CMK (cell line): Measurements from ENCODE around the gene EFNA2.
A peak's percentile ranks its signal among the peaks of the same experiment; 100 is the strongest.

ENCODE experiments used
- DNase-seq: peaks from one replicate; pipeline ENCODE4 v3.0.0-alpha.2; 2010; ENCODE audit warnings: low read depth

Gene EFNA2

DNA sequence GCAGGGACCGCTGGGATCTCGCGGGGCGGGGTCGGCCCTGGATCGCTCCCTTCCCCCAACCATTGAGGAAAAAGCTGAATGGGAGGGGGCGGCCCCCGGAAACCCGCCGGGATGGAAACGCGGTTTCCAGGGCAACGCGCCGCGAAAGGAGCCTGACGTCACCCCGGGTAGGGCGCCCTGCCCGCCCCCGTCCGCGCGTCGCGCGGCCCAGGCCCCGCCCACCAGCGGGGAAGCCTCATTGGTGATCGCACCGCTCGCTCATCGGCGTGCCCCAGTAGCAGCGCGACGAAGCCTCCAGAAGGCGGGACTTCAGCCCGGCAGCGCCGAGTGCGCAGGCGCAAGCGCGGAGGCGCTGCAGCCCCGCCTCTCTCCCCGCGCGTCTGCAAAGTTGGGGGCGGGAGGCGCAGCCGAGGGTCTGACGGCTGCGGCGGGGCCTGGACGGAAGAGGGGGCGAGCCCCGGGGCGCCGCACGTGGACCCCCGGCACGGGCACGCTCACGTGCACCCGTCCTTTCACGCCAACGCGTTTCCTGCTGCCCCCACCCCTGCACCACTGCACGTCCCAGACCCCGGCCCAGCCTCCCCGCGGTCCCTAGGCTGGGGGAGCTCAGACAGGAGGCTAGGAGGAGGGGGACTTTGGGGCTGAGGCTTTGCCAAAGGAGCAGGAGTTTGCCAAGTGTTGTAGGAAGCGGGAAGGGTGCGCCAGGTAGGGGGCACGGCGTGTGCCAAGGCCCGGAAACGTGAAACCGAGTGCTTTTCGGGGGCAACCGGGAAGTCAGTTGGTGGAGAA lies 24.7 kb upstream of the EFNA2 start:
- peak; percentile 94 for DNase-seq

DNA sequence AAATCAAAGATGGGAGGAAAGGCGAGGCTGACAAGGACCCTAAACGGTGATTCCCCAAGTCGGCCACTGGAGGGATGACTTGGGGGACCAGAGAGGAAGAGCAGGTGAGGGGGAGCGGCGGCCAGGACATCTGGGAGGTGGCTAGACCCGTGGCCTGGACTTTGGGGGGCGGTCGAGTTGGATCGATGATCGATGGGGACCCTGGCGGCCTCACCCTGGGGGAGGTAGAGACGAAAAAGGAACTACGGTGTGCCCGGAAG lies 24.2 kb upstream of the EFNA2 start:
- no peak for DNase-seq

DNA sequence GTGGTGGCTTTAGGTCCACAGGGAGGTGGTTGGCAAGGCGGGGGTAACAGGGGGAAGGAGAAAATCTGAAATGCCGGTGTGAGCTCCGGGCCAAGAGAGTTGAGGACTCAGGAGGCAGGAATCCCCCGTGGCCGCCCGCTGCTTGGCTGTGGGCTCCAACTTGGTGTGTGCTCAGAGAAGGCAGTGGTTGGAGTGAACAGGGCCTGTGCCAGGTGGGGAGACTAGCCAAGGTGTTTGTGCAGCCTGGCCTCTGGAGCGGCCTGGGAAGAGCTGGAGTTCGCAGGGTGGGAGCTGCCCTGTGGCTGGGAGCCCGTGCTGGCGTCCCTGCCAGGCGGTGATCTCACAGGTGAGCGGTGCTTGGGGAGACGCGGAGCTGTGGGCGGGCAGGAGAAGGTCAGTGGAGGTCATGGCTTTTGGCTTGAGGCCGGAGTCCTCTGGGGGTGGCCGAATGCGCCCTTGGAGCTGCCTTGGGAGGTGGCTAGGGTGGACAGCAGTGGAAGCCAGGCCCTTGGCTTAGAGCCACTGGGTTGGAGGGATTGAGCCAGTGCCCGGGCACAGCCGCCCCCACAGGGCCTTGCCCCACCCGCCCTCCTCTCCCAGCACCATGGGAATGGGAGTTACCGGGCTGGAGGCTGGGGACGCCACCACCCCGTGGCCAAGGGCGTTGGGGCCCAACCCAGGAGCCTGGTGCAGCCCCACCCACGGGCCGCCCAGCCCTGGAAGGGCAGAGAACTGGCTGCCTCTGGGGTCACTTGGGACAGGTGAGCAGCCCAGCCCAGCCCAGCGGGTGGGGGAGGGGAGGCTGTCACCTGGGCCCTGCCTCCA lies 23.7 kb upstream of the EFNA2 start:
- no peak for DNase-seq

DNA sequence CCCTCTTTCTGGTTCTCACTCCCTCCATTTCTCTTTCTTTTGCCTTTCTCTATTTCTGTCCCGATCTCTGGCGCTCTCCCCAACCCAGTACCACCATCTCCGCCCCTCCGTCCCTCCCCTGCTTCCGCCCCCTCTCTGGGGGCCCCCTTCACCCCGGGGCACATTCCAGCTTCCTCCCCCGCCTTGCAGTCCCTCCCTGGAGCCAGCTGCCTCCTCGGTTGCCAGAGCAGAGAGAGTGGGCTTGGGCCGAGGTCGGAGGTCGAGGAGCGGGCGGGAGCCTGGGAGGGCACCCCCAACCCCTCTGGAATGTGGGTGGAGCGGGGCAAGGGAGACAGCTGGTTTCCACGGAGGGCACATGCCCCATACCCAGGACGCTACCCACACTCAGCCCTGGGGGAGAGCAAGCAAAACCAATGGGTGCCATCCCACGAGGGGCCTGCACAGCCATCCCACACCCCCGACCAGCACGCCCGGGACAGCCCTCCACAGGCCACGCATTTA lies 23.0 kb upstream of the EFNA2 start:
- DNase-seq: no peak

DNA sequence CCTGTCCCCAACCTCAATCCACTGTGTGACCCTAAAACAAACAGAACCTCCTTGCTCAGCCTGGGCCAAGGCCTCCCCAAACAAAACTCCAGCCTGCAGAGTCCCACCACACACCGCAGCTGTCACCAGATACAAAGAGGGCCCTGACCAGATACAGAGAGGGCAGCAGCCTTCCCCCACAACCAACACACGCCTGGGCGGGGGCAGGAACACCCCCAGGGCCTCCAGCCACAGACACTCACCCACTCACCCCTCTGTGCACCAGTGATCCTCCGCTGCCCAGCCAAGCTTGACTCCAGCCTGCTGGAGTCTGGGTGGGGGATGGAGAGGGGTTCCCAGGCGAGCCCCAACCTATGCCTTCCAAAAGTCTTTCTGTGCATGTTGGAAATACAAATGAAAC lies 22.5 kb upstream of the EFNA2 start:
- no peak for DNase-seq

DNA sequence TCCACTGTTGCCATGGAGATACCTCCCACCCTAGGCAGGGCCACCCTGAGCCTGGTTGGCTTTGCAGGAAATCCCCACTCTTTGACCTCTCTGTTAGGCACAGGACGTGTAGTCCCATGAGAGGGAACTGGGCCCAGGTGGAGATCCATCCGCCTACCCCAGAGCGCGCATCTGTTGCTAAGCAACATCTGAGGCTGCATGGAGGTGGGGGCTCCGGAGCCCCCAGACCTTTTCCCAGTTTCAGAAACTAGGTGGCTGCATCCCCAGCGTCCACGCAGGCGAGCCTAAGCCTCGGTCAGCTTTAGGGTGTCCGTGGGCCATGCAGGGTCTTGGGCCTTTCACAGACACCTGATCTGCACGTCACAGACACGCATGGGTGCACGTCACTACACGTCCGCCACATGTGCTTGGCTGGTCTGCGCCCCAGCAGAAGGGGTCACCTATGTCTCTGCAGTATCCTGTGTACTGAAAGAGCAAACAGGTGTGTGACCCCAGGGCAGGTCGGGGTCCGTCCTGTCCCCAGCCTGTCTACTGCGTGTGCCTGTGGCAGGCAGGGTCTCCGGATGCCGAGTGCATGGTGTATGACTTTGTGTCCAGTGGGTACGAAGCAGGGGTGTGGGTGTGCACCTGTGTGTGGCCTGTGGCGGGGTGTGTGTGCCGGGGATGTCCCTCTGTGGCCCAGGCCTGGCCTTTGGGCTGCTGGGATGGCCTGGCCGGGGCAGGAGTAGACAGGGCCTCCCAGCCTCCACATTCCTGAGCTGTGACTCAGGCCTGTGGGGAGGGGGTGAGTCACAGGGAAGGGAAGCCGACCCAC lies 20.7 kb upstream of the EFNA2 start:
- no peak for DNase-seq

DNA sequence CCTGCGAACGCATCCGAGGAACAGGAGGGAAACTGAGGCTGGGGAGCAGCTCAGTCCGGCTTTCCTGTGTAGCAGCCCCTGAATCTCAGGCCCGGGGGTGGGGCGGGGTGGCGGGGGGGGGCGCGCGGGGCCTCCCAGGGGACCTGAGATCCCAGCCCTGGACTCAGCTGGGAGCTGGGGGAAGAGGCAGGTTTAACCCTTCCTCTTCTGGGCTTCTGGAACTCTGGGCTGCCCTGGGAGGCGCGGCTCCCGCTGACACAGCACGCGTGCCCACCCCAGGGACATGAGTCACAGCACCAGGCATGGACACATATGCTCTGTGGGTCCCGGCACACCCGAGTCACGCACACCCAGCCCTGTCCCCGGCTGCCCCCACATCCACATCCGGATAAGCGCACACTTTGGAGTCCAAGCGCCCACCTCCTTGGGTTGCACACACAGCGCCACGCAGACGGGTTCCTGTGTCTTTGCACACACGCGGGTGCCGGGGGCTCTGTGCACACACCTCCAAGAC lies 20.0 kb upstream of the EFNA2 start:
- DNase-seq: no peak

DNA sequence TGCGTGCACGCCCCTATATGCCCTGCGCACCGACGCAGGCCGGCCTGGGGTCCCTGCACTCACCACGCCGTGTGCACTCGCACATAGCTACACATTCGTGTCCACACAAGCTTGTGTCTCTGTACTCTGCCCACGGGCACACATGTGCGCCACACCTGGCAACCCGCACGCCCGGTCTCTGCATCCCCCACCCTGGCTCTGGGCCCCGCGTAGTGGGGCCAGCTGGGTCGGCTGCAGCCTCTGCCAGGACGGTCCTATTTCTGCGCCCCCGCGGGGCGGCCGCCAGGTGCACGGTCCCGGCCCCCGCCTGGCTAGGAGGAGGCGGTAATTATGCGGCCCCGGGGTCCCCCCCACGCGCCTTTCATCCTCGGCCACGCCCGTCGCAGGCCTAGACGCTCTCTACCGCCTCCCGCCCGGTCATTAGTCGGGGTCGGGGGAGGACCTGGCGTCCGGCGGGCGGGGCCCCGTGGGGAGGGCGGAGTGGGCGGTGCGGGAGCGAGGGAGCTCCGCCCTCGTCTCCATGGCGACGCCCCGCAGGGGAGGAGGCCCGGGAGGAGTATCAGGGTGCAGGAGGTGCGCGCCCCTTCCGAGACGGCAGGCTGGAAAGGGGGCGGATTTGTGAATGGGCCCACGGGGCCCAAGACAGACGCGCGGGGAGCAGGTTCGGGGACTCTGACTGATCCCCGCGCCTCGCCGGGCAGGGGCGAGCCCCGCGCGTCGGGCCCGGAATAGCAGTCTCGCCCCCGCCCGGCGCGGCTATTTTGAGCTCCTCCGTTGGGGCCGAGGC lies 19.4 kb upstream of the EFNA2 start:
- no peak for DNase-seq

DNA sequence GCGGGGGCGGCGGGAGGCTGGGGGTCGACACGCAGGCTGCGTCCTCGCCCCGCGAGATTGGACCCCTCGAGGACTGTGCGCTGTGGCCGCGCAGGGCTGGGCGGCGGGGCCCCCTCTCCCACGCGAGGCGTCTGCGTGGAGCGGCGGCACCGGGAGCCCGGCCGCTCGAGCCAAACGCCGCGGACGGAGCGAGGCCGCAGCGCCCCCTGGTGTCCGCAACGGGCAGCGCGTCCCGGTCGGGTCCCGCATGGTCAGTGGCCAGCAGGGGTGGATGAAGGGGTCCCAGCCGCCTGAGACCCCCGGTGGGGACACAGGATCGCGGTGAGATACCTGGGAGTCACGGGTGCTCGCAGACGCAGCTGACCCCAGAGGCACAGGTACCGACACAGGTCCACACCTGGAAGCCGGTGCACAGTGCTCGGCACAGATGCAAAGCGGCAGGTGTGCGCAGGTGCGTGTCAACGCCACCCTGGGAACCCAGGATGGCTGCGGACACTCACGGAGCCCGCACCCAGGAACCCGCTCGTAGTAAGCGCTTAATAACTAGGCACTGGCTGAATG lies 18.7 kb upstream of the EFNA2 start:
- DNase-seq: no peak

DNA sequence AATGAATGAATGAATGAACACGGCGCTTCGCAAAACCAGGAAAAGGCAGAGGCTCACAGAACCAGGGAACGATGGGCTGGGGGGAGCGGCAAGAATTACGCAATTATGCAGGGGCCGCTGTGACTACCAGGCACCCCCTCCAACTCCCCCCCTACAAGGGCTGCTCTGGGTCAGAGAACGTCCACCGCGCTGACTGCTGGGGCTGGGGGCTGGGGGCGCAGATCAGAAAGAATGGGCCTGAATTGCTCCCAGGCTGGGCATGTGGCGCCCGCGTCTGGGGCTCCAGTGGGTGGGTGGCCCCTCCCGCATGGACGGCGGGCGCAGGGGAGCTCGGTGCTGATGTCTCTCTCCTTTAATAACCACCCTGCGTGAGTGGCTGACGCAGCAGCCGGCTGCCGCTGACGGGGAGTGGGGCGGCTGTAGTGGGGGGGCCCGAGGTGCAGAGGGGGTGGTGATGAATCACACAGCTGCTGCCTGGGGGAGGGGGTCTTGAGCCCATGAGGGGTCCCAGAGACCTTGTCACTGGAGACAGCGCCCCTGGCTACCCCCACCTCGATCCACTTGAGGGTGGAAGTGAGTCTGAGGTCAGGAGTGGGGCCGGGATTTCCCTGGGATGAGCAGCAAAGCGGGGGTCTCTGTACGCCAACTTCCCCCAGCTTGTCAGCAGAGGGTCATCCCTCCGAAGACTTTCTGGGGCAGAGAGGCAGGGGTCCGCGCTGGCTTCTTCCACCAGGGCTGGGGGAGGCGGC lies 18.0 kb upstream of the EFNA2 start:
- DNase-seq: no peak

DNA sequence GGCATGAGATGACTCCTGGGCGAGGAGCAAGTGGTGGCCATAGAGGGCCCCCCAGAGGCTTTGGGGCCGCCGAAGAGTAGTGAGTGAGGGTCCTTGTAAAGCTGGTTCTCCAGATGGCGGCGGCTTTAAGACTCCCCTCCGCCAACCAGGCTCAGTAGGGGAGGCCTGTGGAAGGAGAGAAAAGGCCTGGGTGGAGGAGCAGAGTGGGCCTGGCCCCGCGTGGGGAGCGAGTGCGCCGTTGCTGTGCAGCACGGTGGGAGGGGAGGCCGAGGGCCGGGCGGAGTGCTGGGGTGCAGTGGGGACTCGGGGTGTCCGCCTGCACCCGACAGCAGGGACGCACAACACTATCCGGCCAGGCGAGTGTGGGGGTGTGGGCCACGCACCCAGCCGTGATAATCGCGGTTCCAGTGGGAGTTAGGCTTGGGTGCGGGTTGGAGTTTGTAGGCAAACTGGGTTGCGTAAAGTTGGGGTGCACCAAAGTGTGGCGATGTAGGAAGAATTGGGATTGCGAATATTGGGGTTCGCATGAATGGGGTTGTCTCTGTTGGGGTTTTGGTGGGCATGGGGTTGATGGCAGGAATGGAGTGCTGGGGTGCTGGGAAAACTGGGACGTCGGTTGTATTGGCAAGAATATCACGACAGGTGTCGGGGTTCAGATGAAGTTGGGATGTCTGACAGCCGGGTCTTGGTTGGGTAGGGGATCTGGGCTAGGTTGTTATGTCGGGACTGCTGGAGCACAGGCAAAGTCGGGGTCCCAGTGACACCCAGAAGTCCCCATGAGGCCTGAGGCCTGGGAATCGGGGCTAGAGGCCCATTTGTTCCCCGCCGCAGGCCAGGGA lies 17.2 kb upstream of the EFNA2 start:
- DNase-seq: no peak

DNA sequence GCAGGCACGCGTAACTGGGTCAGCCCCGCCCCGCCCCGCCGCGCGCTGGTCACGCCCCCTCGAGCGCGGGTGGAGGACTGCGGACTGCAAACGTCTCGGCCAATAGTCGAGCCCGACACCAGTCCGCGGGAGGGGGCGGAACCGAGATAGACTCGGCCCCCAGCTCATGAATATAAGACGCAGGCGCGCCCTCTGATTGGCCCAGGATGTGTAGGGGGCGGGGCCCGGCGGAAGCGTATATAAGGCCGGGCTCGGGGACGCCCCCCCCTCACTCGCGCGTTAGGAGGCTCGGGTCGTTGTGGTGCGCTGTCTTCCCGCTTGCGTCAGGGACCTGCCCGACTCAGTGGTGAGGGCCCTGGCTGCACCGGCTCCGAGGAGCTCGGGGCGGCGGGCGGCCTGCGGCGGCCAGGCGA lies 16.6 kb upstream of the EFNA2 start, which contains the start of gene CIRBP:
TSS of gene CIRBP (plus strand) at position 268 of the 413 bp plus-strand sequence. CDS start 1,602 bp downstream, outside the sequence.
- peak; percentile 98 for DNase-seq

DNA sequence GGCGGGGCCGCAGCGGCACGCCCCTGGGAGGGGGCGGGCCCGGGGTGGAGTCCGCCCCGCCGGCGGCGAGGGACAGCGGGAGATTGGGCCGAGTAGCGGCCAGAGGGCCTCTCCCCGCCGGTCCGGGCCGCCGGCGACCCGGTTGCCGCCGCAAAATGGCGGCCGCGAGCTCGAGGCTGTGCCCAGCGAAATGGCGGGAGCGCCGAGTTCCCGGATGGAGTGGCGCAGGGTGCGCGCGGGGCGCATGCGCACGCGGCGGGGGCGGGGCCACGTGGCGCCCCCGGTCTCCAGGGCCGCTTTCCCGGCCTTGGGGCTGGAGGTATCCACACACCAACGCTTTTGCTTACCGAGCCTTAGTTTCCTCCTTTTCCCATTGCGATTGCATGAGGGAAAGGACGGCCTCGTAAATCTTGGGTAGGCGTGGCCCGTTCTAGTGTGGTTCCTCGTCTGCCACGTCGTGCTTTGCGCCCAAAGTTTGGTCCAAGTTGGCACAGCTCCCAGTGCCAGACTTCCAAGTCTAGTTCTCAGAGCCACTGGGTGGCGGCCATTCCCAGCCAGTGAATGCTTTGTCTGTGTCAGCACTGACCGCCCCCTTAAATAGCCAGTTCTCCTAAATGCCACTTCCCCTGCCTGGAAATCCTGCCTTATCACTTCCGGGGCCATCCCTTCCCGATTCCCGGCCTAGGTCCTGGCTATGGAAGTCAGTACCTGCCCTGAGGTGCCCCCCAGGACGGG lies 16.0 kb upstream of the EFNA2 start:
- no peak for DNase-seq

DNA sequence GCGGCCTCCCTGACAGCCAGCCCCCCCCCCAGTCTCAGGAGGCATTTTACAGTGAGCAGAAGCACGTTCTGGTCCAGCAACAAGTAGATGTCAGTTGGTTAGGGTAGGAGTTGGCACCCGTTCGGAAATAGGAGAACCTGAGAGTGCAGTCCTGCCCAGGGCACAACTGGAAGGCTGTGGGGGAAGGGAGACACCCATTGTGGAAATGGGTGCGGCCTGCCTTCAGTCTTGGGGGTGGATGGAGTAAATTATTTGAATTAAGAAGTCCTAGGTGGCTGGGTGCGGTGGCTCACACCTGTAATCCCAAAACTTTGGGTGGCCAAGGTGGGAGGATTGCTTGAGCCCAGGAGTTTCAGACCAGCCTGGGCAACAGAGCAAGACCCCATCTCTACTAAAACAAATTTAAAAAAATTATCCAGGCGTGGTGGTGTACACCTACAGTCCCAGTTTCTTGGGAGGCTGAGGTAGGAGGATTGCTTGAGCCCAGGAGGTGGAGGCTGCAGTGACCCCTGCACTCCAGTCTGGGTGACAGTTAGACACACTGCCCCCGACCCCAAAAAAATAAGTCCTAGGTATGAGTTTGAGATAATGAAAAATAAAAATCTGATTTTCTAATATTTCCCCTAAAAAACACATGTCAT lies 15.3 kb upstream of the EFNA2 start:
- DNase-seq: no peak

DNA sequence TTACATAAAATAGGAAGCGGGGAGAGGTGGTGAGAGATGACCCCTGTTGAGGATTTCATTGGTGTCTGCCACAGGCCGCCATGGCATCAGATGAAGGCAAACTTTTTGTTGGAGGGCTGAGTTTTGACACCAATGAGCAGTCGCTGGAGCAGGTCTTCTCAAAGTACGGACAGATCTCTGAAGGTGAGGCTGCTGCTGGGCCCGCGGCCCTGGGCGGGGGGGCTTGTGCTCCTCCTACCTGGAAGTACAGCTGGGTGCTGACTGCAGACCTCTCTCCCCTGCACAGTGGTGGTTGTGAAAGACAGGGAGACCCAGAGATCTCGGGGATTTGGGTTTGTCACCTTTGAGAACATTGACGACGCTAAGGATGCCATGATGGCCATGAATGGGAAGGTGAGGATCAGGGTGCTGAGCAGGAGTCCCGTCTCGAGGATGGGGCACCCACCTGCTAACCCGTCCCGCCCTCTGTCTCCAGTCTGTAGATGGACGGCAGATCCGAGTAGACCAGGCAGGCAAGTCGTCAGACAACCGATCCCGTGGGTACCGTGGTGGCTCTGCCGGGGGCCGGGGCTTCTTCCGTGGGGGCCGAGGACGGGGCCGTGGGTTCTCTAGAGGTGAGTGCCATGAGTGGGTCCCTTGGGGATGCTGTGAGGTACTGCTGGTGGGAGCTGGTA lies 14.7 kb upstream of the EFNA2 start:
- DNase-seq: no peak

DNA sequence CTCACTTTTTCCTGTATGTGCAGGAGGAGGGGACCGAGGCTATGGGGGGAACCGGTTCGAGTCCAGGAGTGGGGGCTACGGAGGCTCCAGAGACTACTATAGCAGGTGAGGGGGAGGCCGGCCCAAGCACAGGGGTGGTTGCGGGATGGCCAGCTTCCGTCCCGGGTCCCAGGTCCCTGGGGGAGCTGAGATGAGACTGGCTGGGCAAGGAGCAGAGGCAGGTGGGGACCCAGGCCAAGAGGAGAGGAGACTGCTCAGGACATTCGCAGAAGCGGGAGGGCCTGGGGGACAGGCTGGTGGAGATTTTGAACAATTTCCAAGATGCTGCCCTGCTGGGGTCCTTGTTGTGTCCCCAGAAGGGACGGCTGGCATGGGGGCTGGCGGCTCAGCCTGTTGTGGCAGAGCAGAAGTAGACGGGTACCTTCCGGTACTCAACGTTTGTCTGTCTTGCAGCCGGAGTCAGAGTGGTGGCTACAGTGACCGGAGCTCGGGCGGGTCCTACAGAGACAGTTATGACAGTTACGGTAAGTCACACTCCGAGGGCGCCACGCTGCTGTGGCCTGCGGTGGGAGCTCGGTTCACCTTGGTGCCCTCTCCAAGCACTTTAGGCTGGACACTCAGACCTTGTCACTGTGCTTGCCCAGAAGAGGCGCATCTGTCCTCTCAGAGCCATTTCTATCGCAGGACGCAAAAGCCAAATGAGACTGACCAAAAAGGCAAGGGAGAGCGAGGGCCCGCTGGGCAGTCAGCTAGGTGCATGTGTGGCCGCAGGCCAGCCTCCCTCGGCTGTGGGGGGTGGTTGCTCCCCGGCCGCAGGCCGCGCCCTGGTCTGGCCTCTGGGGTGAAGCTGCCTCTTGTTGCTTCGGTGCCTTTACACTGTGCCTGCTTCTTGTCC lies 13.9 kb upstream of the EFNA2 start:
- no peak for DNase-seq
